Mucosa of stomach (tissue), 1 donor: ENCODE data around the gene GBGT1.

Experiments
- H3K27me3 ChIP-seq: one replicate; pipeline ENCODE4 v1.7.0; 2013; ENCODE audit warnings: mild to moderate bottlenecking, low read length; ENCODE audit not compliant: control insufficient read depth, insufficient read depth
- H3K36me3 ChIP-seq: one replicate; pipeline ENCODE4 v1.7.0; 2013; ENCODE audit warnings: low read length; ENCODE audit not compliant: control insufficient read depth, insufficient read depth
- H3K4me1 ChIP-seq: one replicate; pipeline ENCODE4 v1.7.0; 2013; ENCODE audit warnings: mild to moderate bottlenecking, low read length; ENCODE audit not compliant: control insufficient read depth, insufficient read depth
- H3K4me3 ChIP-seq: one replicate; pipeline ENCODE4 v1.7.0; 2013; ENCODE audit warnings: low read length
- H3K9ac ChIP-seq: one replicate; pipeline ENCODE4 v1.7.0; 2013; ENCODE audit warnings: mild to moderate bottlenecking, low read length, moderate library complexity
- H3K9me3 ChIP-seq: one replicate; pipeline ENCODE4 v1.7.0; 2013; ENCODE audit warnings: mild to moderate bottlenecking, low read length, moderate library complexity; ENCODE audit not compliant: control insufficient read depth
- donor health status: Pancreatic carcinoma.

Gene GBGT1

DNA sequence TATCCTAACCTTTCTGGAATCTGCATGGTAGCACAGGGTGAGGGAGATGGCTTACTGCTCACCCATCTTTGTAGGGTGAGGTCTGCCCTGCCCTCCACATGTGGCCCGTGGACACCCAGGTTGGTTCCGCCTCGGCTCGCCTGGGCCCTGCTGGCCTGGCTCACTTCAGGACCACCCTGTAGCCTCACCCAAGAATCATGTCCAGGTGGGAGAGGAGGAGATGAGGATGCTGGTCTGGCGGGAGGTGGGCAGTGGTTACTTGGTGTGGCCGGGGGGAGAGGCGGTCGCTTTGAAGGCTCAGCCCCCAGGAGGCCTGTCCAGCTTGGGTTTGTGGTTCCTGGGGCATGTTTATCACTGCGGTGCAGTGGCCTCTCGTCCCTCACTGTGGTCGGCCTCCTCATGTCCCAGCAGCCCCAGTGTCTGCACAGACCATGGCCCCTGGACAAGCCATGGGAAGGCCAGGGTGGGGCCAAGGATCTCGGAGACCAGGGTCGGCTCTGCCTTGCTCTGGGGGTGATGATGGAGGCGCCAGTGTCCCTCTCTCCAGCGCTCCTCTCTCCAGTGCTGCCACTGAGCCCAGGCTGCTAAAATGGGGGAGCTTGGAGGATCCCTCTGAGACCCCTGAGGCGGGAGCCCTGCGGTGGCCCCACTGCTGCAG, 40.8 kb upstream of the GBGT1 start:
- Histone ChIP-seq H3K36me3 (no peaks in the 10 kb centered on the region), H3K4me1 (no peaks in the 10 kb centered on the region), H3K27me3 (no peaks in the 10 kb centered on the region), H3K9ac (no peak overlapping the region), H3K9me3 (no peaks in the 10 kb centered on the region), H3K4me3 (no peak overlapping the region)

DNA sequence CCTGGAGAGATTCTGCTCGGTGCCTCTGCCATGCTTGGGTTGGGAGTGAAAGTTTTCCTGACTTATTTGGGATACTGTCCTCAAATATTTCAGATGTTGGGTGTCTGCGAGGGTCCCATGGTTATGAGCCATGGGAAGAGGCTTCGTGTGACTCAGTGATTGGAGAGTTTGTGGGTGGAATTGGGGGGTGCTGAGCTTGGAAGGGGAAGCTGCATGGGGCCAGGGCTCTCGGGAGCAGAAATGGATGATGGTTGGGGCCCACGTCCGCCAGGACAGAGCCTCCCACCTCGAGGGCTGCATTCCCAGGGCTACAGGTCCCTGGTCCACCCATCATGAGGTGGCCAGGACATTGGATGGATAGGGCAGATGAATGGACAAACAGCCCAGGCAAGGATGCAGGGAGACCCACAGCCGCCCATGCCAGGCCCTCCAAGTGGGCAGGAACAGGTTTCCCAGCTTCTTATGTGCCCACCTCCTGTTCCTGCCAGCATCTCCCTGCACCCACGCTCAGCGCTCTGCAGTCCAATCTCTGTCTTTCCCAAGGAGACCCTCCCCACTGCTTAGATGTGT, 39.9 kb upstream of the GBGT1 start:
- Histone ChIP-seq H3K4me3 (no peak overlapping the region), H3K27me3 (no peaks in the 10 kb centered on the region), H3K9me3 (no peaks in the 10 kb centered on the region), H3K9ac (no peak overlapping the region), H3K36me3 (no peaks in the 10 kb centered on the region), H3K4me1 (no peaks in the 10 kb centered on the region)

DNA sequence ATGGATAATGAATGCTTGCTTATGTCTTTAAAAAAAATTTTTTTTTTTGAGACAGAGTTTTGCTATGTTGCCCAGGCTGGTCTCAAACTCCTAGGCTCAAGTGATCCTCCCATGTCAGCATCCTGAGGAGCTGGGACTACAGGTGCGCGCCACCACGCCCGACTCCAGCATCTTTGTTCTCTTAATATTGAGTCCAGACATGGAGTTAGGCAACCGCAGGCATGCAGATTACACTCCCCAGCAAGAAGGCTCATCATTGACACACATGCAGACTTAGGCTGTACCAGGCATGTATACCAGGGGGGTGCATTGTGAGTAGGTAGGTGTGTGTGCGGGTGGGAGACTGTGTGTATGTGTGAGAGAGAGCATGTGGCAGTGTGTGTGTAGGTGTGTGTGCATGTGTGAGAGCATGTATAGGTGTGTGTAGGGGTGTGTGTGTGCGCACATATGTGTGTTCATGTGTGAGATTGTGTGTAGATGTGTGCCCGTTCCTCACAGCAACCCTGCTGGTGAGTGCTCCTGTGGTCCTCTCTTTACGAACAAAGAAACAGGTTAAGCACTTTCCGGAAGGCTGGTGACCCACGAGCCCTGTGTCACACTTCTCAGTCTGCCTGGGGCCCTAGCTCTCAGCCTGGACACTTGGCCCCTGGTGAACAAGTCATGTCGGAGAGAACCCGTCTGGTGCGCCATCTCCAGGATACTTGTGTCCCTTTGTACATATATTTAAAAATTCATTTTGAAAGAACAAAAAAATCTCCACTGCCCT, 39.2 kb upstream of the GBGT1 start:
- no peak overlapping the region for H3K4me3 ChIP-seq
- H3K9me3 ChIP-seq, result no peaks in the 10 kb centered on the region
- no peaks in the 10 kb centered on the region for H3K36me3 ChIP-seq
- no peaks in the 10 kb centered on the region for H3K27me3 ChIP-seq
- no peak overlapping the region for H3K9ac ChIP-seq
- H3K4me1 ChIP-seq, result no peaks in the 10 kb centered on the region

DNA sequence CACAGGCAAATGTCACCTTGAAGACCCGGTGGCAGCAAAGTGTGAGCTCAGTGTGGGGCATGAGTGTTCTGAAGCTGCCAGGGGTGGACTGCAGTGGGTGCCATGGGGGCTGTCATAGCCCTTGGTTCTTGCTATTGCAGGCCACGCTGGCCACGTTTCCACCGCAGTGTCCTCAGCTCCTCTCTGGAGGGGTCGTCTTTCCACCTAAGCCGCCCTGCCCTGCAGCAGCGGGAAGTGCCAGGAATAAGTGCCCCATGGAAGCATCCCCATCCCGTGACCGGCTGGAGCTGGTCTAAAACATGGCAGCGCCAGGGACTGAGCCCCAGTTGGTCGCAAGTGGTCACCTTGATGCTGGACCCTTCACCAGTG, 38.4 kb upstream of the GBGT1 start:
- Histone ChIP-seq H3K9ac (no peak overlapping the region), H3K27me3 (no peaks in the 10 kb centered on the region), H3K9me3 (no peaks in the 10 kb centered on the region), H3K36me3 (no peaks in the 10 kb centered on the region), H3K4me1 (no peaks in the 10 kb centered on the region), H3K4me3 (no peak overlapping the region)

DNA sequence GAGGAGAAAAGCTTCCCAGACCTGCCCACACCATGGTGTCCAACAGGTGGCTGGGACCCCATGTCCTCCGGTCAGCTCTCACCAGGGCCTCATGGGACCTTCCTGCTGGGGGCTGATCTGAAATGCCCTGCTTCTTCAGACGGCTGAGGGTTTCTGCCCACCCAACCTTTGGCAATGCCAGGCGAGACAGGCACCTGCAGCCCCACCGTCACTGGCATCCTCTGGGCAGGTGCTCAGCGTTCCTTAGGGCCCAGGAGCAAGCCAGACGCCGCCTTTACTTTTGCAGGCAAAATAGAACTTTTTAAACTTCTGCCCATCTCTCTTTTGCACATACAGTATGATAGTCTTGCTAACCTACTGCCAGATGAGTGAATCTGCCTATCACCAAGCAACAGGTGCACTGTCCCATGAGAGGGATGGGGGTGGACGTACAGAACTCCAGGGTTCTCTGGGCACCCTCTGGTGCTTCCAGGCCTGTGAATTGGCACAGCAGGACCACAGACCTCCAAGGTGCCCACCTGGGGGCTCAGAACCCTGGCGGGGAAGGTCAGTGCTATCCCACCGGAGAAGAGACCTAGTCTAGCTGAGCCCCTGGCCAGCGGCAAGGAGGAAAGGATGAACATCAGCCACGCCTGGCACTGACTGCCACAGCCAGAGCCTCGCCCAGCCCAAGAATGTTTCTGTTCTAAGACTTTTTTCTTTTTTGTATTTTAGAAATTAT, 37.9 kb upstream of the GBGT1 start:
- no peaks in the 10 kb centered on the region for H3K4me1 ChIP-seq
- no peaks in the 10 kb centered on the region for H3K27me3 ChIP-seq
- H3K4me3 ChIP-seq, result no peak overlapping the region
- H3K9ac ChIP-seq, result no peak overlapping the region
- H3K9me3 ChIP-seq, result no peaks in the 10 kb centered on the region
- no peaks in the 10 kb centered on the region for H3K36me3 ChIP-seq

DNA sequence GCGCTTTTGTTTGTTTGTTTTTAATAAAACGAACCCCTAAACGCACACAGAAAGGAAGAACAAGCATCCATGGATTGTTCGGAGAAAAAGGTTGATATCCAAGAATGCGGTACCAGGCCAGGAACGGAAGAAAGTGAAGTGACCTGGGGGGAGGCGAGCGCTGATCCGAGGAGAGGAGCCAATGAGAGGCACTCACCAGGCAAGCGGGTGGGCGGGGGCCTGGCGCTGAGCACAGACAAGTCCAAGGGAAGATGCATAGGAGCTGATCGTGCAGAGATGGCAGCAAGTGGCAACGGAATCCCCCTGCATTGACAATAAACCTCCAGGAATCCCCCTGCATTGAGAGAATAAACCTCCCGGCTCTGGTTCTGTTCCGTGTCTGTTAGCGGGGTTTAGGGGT, 36.9 kb upstream of the GBGT1 start:
- H3K27me3 ChIP-seq, result no peaks in the 10 kb centered on the region

DNA sequence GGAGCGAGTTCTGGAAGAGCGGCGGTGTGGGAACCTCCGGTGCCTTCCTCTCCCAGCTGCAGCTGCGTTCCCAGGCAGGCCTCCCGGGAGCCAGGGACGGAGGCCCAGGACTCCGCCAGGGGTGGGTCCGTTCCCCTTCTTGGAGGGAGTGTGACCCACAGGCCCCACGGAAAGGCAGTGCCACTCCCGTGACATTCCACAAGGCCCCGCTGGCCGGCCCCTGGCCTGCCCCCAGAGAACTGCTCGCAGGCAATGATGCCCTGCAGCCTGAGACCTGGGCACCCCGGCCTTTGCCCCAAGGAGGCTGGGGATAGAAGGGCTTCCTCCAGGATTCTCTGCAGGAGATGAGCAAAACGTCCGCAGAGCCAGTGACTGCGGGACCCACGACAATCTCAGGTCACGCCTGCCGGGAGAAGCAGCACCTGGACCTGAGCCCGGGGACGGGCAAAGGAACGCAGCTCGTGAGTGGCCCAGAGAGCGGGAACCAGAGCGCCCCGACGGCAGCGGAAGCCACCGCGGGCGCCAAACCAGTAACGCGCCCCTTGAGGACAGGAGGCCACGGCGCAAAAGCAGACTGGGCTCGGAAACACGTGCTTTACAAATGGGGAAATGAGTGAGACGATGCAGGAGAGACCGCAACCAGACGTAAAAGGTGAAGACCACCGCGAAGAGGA, 36.1 kb upstream of the GBGT1 start:
- Histone ChIP-seq H3K9ac (no peak overlapping the region), H3K27me3 (no peaks in the 10 kb centered on the region), H3K9me3 (no peaks in the 10 kb centered on the region), H3K36me3 (no peaks in the 10 kb centered on the region), H3K4me1 (no peaks in the 10 kb centered on the region), H3K4me3 (no peak overlapping the region)

More for the DNA sequence above, 36.9 kb upstream of the GBGT1 start:
- Histone ChIP-seq H3K36me3 (no peaks in the 10 kb centered on the region), H3K9ac (no peak overlapping the region), H3K9me3 (no peaks in the 10 kb centered on the region), H3K4me3 (no peak overlapping the region), H3K4me1 (no peaks in the 10 kb centered on the region)

DNA sequence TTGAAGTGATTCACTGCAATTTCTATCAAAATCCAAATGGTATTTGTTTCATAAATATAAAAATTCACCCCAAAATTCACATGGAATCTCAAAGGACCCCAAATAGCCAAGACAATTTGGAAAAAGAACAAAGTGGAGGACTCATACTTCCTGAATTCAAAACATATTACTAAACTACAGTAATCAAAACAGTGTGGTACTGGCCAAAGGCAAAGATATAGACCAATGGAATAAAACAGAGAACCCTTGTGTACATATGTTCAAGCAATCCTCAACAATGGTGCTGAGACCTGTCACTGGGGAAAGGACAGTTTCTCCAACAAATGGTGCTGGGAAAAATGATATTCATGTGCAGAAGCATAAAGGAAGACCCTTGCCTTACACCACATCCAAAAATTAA, 31.3 kb upstream of the GBGT1 start:
- H3K9ac ChIP-seq, result no peak overlapping the region
- no peak overlapping the region for H3K4me3 ChIP-seq
- H3K27me3 ChIP-seq, result peaks cover 3% of the 10 kb centered on the region
- no peaks in the 10 kb centered on the region for H3K9me3 ChIP-seq
- no peaks in the 10 kb centered on the region for H3K4me1 ChIP-seq
- no peaks in the 10 kb centered on the region for H3K36me3 ChIP-seq

DNA sequence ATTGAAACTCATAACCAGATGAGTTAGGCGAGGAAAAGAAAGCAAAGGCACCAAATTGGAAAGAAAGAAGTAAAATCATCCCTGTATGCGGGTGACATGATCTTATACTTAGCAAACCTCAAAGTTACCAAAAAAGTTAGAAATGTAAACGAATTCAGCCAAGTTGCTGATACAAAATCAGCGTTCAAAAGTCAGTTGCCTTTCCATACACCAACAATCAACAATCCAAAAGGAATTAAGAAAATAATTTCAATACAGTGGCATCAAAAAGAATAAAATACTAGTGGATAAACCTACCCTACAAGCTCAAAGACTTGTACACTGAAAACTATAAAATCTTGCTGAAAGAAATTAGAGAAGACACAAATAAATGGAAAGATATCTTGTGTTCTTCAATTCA, 30.9 kb upstream of the GBGT1 start:
- H3K27me3 ChIP-seq, result peaks cover 3% of the 10 kb centered on the region
- H3K36me3 ChIP-seq, result no peaks in the 10 kb centered on the region
- no peaks in the 10 kb centered on the region for H3K4me1 ChIP-seq
- H3K9me3 ChIP-seq, result no peaks in the 10 kb centered on the region
- H3K9ac ChIP-seq, result no peak overlapping the region
- no peak overlapping the region for H3K4me3 ChIP-seq

DNA sequence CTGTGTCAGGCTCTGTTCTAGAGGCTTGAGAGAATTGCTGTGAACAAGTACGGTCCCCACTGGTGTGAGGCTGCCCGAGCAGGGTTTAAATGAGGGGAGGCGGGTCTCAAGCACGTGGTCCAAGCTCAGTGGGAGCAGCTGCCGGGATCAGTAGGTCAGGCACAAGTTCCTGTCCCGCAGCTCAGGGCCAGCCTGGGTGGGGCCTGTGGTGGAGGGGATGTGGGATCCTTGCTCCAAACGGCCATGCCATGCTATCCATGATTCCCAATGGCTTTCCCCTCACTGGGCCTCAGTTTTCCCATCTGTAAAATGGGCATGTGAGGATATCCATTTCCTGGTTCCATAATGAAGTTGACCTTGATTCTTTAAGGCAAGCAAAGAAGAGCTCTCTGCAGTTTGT, 28.3 kb upstream of the GBGT1 start:
- no peaks in the 10 kb centered on the region for H3K9me3 ChIP-seq
- H3K4me3 ChIP-seq, result no peak overlapping the region
- no peaks in the 10 kb centered on the region for H3K4me1 ChIP-seq
- no peak overlapping the region for H3K9ac ChIP-seq
- H3K27me3 ChIP-seq, result peaks cover 11% of the 10 kb centered on the region
- no peaks in the 10 kb centered on the region for H3K36me3 ChIP-seq

DNA sequence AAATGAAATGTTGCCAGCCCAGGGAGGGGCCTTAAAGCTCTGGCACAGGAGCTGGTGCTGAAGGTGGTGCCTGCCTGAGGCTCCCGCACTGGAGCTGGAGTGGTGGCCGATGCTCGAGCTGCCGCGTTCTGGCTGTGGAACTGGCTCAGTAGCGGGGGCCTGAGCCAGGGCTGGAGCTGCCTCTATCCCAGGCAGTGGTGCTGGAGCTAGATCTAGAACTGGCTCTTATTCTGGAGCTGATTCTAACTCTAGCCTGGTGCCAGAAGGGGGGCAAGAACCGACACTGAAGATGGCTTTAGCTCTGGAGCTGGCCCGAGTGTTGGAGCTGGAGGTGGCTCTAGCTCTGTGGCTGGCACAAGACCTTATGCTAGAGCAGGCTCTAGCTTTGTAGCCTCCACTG, 26.1 kb upstream of the GBGT1 start:
- H3K9ac ChIP-seq, result no peak overlapping the region
- H3K9me3 ChIP-seq, result no peaks in the 10 kb centered on the region
- no peak overlapping the region for H3K4me3 ChIP-seq
- H3K27me3 ChIP-seq, result peaks cover 14% of the 10 kb centered on the region
- H3K36me3 ChIP-seq, result no peaks in the 10 kb centered on the region
- H3K4me1 ChIP-seq, result no peaks in the 10 kb centered on the region

DNA sequence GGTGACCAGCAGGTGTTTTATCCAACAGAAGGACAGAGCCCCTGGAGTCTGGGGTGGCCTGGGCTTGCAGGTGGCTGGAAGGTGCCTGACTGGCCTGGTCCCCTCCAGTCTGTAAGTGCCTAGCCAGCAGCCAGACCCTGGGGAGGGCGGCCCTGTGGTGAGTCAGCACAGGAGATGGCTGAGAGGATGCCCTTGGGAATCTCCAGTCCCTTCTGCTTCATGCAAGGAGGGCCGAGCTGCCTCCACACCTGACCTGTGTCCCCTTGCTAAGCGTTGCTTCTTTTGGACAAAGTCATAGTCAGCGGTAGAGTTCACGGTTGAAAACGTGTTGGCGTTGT, 25.1 kb upstream of the GBGT1 start:
- Histone ChIP-seq H3K27me3 (peaks cover 14% of the 10 kb centered on the region), H3K9ac (no peak overlapping the region), H3K9me3 (no peaks in the 10 kb centered on the region)

More for the DNA sequence above, 25.1 kb upstream of the GBGT1 start:
- H3K36me3 ChIP-seq, result no peaks in the 10 kb centered on the region
- no peak overlapping the region for H3K4me3 ChIP-seq
- H3K4me1 ChIP-seq, result no peaks in the 10 kb centered on the region
